GM18502 (cell line): Measurements from ENCODE around the gene SLC66A2.
A peak's percentile ranks its signal among the peaks of the same experiment; 100 is the strongest.
"Not testable (repeated sequence)": the region's sequence is repeated elsewhere in the genome, so short reads cannot be mapped to it uniquely, and the experiment has no call there.

ENCODE experiments used
- ATAC-seq: cut with Tn5 transposase; IDR thresholded peaks from one replicate; pipeline ENCODE4 v1.9.1; 2021; ENCODE audit warnings: mild to moderate bottlenecking; ENCODE audit not compliant: unreplicated experiment, poor library complexity

The SLC66A2 gene

DNA sequence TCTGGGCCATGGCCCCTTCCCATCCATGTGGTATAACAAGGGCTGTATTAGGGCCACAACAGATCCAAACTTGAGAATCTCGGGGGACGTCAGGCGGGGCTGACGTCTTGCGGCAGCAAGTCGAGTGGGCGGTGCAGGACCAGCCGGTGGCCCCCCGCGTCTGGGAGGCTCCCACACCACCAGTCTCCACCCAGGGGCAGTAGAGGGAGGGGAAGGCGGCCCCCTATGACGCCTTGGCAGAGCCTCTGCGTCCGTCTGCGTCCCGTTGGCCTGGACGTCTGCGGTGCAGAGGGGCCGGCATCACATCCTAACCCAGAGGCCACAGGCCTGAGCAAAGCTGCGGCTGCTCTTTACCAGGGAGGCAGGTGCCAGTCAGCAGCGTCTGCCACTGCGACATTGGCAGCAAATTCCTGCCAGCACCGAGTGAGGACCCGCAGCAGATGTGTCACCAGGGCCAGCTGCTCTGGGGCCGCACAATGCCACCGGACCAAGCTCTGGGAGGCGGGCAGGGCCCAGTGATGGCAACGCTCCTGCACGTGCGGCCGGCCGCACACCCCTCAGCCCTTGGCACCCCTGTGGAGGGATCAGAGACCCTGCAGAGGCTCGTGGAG, 79.9 kb downstream of the SLC66A2 start:
- ATAC-seq, result no peak

DNA sequence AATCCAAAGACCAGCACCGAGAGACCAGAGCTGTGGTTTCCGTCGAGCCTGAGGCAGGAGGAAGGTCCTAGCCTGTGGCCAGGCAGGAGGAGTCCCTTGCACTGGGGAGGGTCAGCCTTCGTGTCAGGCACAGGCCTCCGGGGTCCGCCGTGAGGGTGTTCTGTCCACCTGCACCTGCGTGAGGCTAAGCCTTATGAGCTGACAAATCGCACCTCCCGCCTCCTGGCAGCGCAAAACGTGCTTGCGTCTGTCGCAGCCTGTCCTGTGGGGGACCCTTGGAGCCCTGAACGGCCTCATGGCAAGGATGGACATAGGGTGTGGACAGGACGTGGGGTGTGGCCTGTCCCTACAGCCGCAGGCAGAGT, 80.4 kb downstream of the SLC66A2 start:
- no peak for ATAC-seq

DNA sequence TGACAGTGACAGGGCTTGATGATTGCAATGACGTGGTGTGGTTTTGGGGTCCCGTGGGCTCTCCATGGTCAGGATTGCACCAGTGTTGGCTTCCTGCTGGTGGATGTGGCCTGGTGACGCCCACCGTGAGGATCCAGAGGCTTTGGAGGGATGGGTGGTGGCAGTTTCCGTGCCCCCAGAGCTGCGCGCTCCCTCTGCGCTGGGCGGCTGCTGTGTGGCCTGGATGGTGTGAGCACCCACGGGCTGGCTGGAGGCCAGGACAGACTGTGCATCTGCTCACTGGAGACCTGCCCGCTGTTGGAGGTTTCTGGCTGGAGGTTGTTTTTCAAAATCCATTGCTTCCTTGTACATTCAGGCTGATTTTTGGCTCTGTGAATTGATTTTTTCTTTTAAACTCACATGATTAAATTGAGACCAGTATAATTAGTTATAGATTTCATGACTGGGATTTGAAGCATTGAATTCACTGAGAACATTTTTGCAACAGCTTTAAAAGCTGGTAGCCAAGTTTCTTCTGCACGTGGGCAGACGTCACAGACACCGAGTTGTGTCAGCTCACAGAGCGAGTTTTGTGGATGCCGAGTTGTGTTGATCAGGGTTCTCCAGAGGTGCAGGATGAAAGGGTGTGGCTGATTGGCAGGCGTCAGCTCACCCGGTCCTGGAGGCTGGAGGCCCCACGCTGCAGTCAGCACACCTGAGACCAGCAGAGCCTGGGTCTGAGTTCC, 81.0 kb downstream of the SLC66A2 start:
- no peak for ATAC-seq

DNA sequence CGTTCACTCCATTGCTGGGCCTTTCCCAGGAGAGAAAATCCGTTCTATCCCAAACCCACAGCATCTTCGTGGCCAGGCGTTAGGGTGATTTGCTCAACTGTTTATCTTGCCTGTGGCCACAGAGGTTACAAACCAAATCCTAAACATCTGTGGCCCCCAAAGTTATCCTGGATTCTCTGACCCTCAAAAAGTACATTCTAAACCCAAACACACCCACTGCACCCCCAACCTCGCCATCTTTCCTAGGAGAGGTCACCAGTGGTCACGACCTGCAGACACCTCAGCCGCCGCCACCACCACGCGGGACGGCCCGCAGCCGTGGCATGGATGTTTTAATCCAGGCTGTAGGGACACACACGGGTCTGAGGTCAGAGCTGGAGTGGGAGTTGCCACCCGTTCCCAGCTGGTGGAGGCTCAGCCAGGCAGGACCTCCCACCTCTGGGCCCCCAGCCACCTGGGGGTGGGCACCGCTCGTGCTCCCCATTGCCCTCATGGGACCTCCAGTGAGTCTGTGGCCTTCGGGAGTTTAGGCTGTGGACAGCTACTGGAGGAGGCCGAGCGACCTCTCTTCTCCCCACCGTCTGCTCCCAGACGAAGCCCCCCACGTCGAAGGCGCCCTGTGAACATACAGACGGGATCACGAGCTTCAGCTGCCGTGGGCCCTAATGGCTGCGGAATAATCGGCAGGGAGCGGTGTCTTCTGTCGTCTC, 81.7 kb downstream of the SLC66A2 start:
- ATAC-seq, result no peak

DNA sequence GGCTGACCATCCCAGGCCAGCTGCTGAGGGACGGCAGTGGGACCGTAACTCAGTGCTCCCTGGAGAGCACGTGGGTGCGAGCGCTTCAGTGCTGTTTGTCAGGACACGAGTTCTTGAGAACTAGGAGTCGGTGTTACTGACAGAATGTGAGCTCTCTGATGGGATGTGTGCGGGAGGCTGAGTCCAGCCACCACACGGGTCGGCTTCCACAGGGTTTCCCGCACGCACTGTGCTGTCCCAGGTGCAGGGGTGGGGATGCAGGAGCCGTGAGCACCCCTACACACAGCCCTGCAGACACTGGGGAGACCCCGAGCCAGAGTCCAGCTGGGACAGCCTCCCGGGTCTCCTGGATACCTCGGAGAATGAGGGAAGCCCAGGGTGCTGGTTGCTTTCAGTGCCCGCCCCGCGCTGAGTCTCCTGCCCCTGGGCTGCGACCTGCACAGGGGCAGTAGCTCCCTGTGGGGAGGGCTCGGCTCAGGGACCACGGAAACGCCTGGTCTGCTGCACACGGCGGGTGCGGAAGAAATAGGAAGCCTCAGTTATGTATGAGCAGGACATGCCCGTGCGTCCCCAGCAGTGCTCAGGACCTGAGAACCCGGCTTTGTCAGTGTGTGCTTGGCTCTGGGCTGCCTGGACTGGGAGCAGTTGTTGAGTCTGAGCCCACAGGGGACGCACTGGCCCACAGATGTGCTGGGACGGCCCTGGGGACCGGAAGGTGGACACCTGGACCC, 82.5 kb downstream of the SLC66A2 start:
- no peak for ATAC-seq

DNA sequence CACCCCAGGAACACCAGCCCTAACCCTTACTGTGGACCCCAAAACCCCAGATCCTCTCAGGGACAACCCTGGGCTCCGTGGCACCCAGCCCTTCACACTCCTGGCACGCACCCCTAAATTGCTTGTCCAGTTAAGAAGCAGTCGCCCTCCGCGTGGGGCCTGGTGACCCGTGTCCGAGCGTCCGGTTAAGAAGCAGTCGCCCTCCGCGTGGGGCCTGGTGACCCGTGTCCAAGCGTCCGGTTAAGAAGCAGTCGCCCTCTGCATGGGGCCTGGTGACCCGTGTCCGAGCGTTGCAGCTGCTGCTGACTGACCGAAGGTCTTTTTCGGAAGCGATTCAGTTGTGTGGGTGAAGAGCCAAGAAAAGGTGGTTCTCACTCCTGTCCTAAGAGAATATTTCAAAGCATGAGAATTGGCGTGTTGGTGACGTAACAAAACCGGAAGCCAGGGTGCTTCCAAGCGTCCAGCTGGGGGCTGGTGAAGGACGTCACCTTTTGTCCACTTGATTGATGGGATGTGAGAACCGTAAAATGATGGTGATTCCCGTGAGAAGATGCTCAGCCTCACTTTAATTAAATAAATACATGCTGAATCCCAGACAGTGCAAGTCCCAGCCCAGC, 83.2 kb downstream of the SLC66A2 start:
- ATAC-seq, result no peak

DNA sequence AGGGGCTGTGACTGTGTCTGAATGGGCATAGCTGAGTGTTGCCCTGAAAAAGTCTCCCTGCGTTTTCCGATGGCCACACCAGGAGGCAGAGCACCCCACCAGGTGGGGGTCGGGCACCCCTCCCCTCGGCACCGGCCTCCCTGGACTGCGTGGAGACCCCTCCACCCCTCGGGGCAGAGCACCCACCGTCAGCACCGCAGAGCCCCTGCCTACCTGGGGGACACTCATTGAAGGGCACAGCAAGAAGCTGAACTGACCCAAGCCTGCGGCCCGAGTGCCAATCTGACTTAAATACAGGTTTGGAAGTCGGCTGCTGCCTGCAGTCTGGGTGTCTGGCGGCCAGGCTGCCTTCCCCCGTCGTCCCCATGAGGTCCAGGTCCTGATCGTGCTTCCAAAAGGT, 83.8 kb downstream of the SLC66A2 start:
- ATAC-seq, result no peak

DNA sequence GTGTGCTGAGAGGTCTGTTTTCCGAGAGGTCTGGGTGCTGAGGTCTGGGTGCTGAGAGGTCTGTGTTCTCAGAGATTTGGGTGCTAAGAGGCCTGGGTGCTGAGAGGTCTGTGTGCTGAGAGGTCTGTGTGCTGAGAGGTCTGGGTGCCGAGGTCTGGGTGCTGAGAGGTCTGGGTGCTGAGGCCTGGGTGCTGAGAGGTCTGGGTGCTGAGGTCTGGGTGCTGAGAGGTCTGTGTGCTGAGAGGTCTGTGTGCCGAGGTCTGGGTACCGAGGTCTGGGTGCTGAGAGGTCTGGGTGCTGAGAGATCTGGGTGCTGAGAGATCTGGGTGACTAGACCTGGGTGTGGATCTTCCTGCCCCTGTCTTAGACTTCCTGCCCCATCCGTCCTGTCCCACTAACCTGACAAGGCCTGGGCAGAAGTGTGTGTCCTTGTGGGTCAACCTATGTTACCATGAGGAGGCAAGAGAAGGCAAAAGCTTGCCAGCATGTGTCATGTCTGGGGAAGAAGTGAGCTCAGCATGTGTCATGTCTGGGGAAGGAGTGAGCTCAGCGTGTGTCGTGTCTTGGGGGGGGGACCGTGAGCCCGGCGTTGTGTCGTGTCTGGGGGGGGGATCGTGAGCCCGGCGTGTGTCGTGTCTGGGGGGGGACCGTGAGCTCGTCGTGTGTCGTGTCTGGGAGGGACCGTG, 84.4 kb downstream of the SLC66A2 start:
- ATAC-seq, result no peak

DNA sequence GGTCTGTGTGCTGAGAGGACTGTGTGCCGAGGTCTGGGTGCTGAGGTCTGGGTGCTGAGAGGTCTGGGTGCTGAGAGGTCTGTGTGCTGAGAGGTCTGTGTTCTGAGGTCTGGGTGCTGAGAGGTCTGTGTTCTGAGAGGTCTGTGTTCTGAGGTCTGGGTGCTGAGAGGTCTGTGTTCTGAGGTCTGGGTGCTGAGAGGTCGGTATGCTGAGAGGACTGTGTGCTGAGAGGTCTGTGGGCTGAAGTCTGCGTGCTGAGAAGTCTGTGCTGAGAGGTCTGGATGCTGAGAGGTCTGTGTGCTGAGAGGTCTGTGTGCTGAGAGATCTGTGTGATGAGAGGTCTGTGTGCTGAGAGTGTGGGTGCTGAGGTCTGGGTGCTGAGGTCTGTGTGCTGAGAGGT, 85.5 kb downstream of the SLC66A2 start:
- ATAC-seq, result not testable (repeated sequence)

DNA sequence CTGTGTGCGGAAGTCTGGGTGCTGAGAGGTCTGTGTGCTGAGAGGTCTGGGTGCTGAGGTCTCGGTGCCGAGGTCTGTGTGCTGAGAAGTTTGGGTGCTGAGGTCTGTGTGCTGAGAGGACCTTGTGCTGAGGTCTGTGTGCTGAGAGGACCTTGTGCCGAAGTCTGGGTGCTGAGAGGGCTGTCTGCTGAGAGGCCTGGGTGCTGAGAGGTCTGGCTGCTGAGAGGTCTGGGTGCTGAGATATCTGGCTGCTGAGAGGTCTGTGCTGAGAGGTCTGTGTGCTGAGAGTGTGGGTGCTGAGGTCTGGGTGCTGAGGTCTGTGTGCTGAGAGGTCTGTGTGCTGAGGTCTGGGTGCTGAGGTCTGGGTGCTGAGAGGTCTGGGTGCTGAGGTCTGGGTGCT, 86.5 kb downstream of the SLC66A2 start:
- ATAC-seq, result not testable (repeated sequence)

DNA sequence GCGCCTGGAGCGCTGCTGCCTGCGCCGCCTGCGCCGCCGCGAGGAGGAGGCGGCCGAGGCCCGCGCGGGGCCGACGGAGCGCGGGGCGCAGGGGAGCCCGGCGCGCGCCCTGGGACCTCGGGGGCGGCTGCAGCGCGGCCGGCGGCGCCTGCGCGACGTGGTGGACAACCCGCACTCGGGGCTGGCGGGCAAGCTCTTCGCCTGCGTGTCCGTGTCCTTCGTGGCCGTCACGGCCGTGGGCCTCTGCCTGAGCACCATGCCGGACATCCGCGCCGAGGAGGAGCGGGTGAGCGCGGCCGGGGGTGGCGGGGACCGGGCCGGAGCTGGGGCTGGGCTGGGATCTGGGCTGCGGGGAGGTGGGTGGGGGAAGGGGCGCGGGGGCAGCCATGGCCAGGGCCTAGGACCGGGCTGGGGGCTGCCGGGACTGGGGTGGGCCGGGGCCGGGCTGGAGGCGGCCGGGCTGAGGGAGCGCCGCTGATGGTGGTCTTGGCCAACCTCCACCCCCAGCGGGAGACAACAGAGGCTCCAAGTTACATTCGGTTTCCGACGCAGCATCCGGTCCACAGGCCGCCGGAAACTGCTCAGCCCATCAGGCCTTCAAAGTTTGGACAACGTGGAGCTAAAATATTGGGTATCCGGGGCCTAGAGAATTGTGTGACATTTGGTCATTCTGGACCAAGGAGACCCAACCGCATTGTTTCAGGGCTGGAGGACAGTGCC, 87.3 kb downstream of the SLC66A2 start:
- ATAC-seq, result no peak

DNA sequence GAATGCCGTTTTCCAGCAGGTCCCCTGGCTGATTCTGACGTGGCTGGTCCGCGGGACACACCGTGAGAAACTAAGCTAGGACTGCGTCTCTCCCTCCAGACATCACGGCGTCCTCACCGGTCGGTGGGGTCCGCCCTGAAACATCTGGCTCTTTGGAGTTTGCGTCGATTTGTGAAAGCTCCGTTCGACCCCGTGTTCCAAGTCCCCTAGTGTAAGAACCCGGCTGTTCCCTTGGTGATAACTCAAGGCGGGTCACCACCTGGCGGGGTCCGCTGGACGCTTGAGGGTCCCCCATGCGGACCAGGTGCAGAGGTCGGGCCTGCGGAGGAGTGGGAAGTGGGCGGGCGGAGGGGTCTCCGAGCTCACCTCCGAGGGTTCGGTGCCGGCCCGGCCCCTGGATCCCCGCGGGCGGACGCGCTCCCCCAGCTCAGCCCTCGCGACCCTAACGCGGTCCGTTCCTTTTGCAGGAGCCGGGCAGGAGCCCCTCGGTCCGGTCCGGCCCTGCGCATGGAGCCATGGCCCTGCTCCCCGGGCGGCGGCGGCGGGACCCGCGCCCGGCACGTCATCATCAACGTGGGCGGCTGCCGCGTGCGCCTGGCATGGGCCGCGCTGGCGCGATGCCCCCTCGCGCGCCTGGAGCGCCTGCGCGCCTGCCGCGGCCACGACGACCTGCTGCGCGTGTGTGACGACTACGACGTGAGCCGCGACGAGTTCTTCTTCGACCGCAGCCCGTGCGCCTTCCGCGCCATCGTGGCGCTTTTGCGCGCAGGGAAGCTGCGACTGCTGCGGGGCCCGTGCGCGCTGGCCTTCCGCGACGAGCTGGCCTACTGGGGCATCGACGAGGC, 88.1 kb downstream of the SLC66A2 start:
- no peak for ATAC-seq

DNA sequence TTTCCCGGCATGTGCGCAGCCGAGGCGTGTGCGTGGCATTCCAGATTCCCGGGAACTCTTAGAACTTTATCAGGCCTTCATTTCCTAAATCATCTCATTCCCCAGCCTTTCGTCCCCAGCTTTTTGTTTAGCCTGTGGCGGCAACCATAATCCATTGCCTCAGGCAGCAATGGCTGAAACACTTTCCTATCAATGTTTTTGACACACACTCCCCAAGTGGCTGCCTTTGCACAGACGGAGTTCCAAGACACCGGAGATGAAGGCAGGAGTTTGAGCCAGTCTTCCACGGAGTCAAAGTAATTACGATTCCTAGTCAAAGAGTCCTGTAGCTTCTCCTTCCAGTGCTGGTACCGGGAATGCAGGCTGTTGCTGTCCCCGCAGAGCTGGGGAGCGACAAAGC, 88.9 kb downstream of the SLC66A2 start:
- ATAC-seq, result no peak

DNA sequence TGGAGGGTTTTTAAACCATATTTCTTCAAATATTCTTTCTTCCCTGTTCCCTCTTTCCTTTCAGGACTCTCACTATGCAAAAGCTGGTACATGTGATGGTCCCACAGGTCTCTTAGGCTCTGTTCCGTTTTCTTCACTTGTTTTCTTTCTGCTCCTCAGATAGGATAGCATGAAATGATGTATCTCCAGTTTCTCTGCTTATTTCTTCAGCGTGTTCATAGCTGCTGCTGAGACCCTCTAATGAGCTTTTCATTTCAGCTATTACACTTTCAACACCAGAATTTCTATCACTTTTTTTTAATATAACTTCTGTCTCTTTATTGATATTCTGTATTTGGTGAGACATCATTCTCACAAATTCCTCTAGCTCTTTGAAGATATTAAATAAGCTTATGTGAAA, 89.8 kb downstream of the SLC66A2 start:
- no peak for ATAC-seq

DNA sequence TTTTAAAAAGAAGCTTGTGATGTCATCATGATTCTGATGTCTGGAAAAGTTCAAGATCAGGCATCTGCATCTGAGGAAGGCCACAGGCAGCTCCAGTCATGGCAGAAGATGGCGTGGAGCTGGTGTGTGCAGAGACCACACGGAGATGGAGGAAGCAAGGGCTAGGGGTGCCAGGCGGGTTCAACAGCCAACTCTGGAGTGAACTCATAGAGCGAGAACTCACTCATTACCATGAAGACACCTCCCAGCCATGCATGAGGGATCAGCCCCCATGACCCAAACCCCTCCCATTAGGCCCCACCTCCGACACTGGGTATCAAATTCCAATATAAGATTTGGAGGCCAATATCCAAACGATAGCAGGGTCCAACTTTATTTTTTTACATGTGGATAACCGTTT, 92.1 kb downstream of the SLC66A2 start:
- ATAC-seq, result no peak

DNA sequence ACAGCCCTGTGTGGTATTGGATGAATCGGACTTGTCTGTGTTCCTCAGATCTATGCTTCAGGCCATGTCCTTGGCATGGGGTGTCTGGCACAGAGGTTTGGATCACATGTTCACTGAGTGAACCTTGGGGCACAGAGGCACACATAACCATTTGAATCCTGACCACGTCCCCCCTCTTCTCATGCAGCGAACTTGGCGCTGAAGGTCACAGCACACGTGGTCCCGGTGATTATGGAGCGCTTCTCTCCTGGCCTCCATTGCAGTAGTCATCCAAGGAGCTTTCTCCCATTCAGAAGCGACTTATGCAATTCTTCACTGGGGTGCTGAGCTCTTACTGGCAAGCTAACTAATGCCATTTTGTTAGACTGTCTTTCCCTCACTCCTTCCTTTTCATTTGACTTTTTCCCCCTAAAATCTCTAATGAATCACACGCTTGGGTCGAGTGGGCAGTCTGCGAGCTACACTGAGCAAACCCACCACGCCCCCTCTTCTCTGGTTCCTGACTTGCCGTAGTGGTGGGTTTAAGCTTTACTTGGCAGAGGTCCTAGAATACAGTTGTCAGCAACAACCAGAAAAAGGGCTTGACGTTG, 94.3 kb downstream of the SLC66A2 start:
- no peak for ATAC-seq

DNA sequence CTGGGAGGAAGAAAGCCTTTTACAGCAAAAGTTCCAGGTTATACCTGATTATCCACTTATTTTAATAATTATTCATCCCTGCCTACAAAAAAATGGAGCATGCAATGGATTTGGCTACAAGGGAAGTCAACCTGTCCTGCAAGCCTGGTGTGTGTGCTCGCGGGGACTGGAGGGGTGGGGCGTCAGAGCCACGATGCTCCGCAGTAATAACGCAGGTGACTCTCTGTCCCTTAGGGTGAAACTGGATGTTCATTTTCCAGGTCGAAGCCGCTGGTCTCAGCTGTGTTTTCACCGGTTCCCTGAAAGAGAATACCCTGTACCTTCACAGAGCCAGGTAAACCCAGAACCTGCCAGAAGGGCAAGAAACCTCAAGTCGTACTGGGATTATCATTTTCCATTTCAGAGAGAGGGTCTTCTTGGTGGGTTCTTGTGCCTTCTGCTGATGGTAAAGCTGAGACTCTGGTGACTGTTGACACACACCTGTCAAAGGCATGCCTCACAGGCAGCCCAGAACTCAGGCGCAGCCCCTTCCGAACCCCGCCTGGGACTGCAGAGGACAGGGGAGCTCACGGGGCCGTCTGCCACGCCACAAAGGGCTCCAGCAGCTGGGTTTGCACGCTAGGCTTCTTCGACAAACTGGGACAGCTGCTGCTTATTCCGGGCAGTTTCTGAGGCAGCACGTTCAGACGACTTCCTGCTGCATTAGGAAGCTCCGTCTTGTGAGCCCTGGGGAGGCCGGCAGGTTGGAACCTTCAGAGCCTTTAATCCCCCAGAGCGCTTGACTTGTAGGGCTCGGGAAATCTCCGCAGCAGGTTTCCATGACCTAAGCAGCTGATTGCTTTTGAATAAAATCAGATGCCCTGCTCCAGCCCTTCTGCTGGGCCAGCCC, 95.1 kb downstream of the SLC66A2 start:
- peak; percentile 73 for ATAC-seq
